NCI-H2029 treated with DMSO at 0.1 percent for 48 hours (cell line): ENCODE results near the gene PPT2.
"Not testable (repeated sequence)": the region's sequence is repeated elsewhere in the genome, so short reads cannot be mapped to it uniquely, and the experiment has no call there.

Experiments used
- DNase-seq: peaks from one replicate; lab custom pipeline; 2025; lab: John Stamatoyannopoulos, UW

PPT2 gene

GRCh38 chr6:32176476-32177182 is 22.7 kb downstream of the PPT2 start:
- peak; percentile 50 for DNase-seq

GRCh38 chr6:32177183-32177787 is 23.3 kb downstream of the PPT2 start:
- DNase-seq: no peak

- peak; percentile 100 for DNase-seq
These were observed 24.0 kb downstream of the PPT2 start, which contains the start of gene RNF5 for GRCh38 chr6:32177788-32178546. TSS of gene RNF5 (plus strand) at chr6:32178405. CDS start at chr6:32178512, 107 bp downstream.

- no peak for DNase-seq
These were observed 24.9 kb downstream of the PPT2 start for GRCh38 chr6:32178547-32179440.

GRCh38 chr6:32179766-32180405 is 25.9 kb downstream of the PPT2 start:
- no peak for DNase-seq

- DNase-seq: no peak
These were observed 27.3 kb downstream of the PPT2 start for GRCh38 chr6:32181148-32181702.

GRCh38 chr6:32181915-32182529 is 28.1 kb downstream of the PPT2 start:
- no peak for DNase-seq

- DNase-seq: no peak
These were observed 28.6 kb downstream of the PPT2 start for GRCh38 chr6:32182555-32182981.

GRCh38 chr6:32183030-32183429 is 29.1 kb downstream of the PPT2 start:
- no peak for DNase-seq

GRCh38 chr6:32183483-32184083 is 29.6 kb downstream of the PPT2 start:
- DNase-seq: no peak

GRCh38 chr6:32184084-32184640 is 30.2 kb downstream of the PPT2 start, which contains the start of gene AGER:
TSS of gene AGER (minus strand) at chr6:32184253. CDS start at chr6:32184222, 31 bp downstream.
- DNase-seq: no peak

GRCh38 chr6:32185681-32186131 is 31.8 kb downstream of the PPT2 start:
- not testable (repeated sequence) for DNase-seq

GRCh38 chr6:32186151-32186840 is 32.4 kb downstream of the PPT2 start:
- DNase-seq: not testable (repeated sequence)

- DNase-seq: no peak
These were observed 33.2 kb downstream of the PPT2 start for GRCh38 chr6:32187009-32187709.

- DNase-seq: not testable (repeated sequence)
These were observed 33.9 kb downstream of the PPT2 start for GRCh38 chr6:32187725-32188380.

- DNase-seq: no peak
These were observed 34.6 kb downstream of the PPT2 start for GRCh38 chr6:32188381-32189068.

GRCh38 chr6:32189069-32189741 is 35.3 kb downstream of the PPT2 start:
- DNase-seq: no peak
